ENCODE results near the gene IRF2BPL.
"Not testable (repeated sequence)": the region's sequence is repeated elsewhere in the genome, so short reads cannot be mapped to it uniquely, and the experiment has no call there.

Gene IRF2BPL

DNA sequence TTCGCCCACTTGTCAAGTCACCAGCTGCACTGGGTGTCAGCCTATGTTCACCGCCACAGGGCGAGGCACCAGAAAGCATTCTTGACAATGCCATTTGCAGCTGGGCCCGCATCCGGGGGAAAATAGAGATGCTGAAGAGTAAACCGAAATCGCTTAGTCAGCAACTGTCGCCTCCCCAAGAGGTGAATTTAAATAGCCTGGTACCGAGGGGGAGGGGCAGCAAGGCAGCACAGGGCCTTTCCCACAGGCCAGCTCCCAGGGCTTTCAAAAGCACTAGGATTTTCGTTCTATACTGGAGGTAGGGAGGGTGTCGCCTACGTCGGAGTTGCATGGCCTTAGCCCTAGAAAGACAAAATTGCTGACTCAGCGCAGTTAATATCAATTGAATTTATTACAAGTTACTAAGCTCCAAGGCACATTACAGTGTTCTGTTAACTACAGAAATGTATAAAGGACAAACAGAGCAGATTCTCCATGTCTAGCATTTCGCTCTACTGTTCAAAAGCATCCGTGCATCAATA, 4.3 kb downstream of the IRF2BPL start:
- FAIRE-seq (no peak), DNase-seq (ENCODE audit: insufficient read length, low spot score) (no peak)
- TF ChIP-seq, protein P1, sequence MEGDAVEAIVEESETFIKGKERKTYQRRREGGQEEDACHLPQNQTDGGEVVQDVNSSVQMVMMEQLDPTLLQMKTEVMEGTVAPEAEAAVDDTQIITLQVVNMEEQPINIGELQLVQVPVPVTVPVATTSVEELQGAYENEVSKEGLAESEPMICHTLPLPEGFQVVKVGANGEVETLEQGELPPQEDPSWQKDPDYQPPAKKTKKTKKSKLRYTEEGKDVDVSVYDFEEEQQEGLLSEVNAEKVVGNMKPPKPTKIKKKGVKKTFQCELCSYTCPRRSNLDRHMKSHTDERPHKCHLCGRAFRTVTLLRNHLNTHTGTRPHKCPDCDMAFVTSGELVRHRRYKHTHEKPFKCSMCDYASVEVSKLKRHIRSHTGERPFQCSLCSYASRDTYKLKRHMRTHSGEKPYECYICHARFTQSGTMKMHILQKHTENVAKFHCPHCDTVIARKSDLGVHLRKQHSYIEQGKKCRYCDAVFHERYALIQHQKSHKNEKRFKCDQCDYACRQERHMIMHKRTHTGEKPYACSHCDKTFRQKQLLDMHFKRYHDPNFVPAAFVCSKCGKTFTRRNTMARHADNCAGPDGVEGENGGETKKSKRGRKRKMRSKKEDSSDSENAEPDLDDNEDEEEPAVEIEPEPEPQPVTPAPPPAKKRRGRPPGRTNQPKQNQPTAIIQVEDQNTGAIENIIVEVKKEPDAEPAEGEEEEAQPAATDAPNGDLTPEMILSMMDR (IDR thresholded peaks at IDR 0.05; ENCODE audit: insufficient read depth, missing control alignments) = no peak

- TF ChIP-seq, protein P1 (IDR thresholded peaks at IDR 0.05; ENCODE audit: insufficient read depth, missing control alignments) = no peak
- FAIRE-seq = no peak
- no peak for DNase-seq (ENCODE audit: insufficient read length, low spot score)
Observed at GRCh38 chr14:77023001-77023996, 5.2 kb downstream of the IRF2BPL start.

DNA sequence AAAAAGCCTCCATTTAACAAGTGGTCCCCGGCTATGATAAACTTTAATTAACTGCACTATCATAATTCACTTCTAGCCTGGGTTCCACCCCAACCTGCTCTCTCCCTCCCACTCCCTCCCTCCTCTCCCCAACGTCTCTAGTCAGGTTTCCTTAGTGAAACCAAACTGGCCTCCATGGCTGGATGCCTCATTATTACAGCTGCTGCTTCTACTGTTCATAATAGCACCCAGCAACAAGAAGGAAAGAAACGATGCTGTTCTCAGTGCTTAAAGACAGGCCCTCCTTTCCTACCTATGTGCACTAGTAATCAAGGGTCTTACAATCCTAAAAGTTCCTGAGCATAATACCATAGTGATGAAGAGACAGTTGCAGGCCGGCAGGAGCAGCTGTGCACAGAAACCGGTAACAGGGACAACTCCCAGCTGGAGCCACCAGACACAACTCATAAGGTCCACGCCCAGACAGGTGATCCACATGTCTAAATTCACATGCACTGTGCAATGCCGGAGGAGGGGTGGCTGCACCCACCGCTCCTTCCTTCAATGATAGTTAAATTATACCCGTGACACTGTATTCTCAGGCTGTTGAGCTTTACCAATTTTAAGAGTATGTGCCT, 6.2 kb downstream of the IRF2BPL start:
- no peak for FAIRE-seq
- DNase-seq (ENCODE audit: insufficient read length, low spot score) = no peak
- TF ChIP-seq, protein P1 (IDR thresholded peaks at IDR 0.05; ENCODE audit: insufficient read depth, missing control alignments) = no peak

DNA sequence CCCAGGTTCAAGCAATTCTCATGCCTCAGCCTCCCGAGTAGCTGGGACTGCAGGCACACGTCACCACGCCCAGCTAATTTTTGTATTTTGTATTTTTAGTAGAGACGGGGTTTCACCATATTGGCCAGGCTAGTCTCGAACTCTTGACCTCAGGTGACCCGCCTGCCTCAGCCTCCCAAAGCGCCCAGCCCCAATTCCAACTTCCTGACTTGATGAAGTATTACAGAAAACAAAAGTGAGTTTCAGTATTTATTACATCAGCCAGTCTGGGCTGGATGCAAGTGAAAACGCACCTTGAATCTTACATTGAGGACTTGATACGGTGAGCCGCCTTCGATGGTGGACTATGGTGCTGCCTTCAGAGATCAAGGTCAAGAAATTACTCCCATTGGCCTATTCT, 7.1 kb downstream of the IRF2BPL start:
- DNase-seq (ENCODE audit: insufficient read length, low spot score); FAIRE-seq: not testable (repeated sequence)

DNA sequence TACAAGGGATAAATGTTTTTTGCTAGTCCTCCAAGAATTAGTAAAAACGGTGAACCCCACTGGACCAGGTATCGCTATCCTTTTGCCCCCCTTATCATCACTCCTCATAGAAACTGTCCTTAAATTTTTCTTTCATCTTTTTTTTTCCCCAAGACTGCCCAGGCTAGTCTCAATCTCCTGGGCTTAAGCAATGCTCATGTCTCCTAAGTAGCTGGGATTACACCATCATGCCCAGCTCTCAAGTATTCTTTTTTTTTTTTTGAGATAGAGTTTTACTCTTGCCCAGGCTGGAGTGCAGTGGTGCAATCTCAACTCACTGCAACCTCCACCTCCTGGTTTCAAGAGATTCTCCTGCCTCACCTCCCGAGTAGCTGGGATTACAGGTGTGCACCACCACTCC, 9.7 kb downstream of the IRF2BPL start:
- DNase-seq (ENCODE audit: insufficient read length, low spot score) (no peak), FAIRE-seq (no peak)
- TF ChIP-seq, protein P1 (IDR thresholded peaks at IDR 0.05; ENCODE audit: insufficient read depth, missing control alignments) = no peak

DNA sequence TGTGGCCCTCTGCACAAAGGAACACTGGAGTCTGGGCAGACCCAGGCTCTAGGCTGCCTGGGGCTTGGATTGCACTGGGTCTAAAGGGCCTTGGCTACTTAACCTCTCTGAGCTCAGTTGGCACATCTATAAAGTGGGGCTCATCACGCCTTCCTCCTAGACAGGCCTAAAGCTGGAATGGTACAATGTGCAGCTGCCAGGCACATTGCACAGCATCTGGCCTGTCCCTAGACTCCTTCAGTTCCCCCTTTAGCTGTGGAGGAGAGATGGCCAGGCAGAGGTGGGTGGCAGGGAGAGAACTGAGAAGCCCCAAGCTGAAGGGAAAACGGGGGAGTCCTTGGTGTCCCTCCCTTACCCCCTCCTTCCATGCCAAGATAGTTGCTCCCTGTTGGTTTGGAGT, 10.8 kb downstream of the IRF2BPL start:
- no peak for FAIRE-seq

DNA sequence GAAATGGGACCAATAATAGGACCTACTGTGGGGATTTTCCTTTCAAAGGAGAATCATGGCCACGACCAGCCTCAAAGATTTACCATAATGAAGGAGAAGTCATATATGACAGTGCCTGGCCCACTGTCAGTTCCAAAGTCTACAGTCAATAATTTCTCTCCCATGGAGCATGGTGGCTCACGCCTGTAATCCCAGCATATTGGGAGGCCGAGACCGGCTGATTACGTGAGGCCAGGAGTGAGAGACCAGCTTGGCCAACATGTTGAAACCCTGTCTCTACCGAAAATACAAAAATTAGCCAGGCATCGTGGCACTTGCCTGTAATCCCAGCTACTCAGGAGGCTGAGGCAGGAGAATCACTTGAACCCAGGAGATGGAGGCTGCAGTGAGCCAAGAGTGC, 13.8 kb downstream of the IRF2BPL start:
- TF ChIP-seq, protein P1 (IDR thresholded peaks at IDR 0.05; ENCODE audit: insufficient read depth, missing control alignments) = no peak
- DNase-seq (ENCODE audit: insufficient read length, low spot score) = no peak
- FAIRE-seq = no peak

More for the DNA sequence above, 10.8 kb downstream of the IRF2BPL start:
- TF ChIP-seq, protein P1 (IDR thresholded peaks at IDR 0.05; ENCODE audit: insufficient read depth, missing control alignments) = no peak
- DNase-seq (ENCODE audit: insufficient read length, low spot score) = no peak

Measured in D721Med (cell line).